ENCODE data around the gene CDC42.

Gene CDC42

GRCh38 chr1:22104865-22105437 lies 52.4 kb downstream of the CDC42 start:
- H3K4me3 ChIP-seq (ENCODE audit: low read depth, low read length) = no peak overlapping the region

GRCh38 chr1:22105611-22106207 lies 53.2 kb downstream of the CDC42 start:
- TF ChIP-seq CTCF (IDR thresholded peaks at IDR 0.05; ENCODE audit: borderline replicate concordance, insufficient read depth, low read depth, low read length) = peak; percentile 82
- H3K4me3 ChIP-seq (ENCODE audit: low read depth, low read length) = no peak overlapping the region

More at GRCh38 chr1:22104865-22105437, 52.4 kb downstream of the CDC42 start:
- TF ChIP-seq CTCF (IDR thresholded peaks at IDR 0.05; ENCODE audit: borderline replicate concordance, insufficient read depth, low read depth, low read length) = no peak

GRCh38 chr1:22107126-22107525 lies 54.6 kb downstream of the CDC42 start:
- no peak overlapping the region for H3K4me3 ChIP-seq (ENCODE audit: low read depth, low read length)
- TF ChIP-seq CTCF (IDR thresholded peaks at IDR 0.05; ENCODE audit: borderline replicate concordance, insufficient read depth, low read depth, low read length) = no peak

- no peak for TF ChIP-seq CTCF (IDR thresholded peaks at IDR 0.05; ENCODE audit: borderline replicate concordance, insufficient read depth, low read depth, low read length)
- H3K4me3 ChIP-seq (ENCODE audit: low read depth, low read length) = no peak overlapping the region
Observed at GRCh38 chr1:22108339-22109105, 56.0 kb downstream of the CDC42 start.

GRCh38 chr1:22110016-22110415 lies 57.5 kb downstream of the CDC42 start:
- no peak for TF ChIP-seq CTCF (IDR thresholded peaks at IDR 0.05; ENCODE audit: borderline replicate concordance, insufficient read depth, low read depth, low read length)
- H3K4me3 ChIP-seq (ENCODE audit: low read depth, low read length) = no peak overlapping the region

GRCh38 chr1:22111115-22111514 lies 58.6 kb downstream of the CDC42 start:
- no peak for TF ChIP-seq CTCF (IDR thresholded peaks at IDR 0.05; ENCODE audit: borderline replicate concordance, insufficient read depth, low read depth, low read length)
- H3K4me3 ChIP-seq (ENCODE audit: low read depth, low read length) = no peak overlapping the region
